ENCODE data around the gene EPHA3. TPM values are rescaled to one million over a fixed set of nuclear protein-coding genes. Genes with fewer than 3 reads are reported as not detected.

The EPHA3 gene
- total RNA-seq, 1 experiment from 2014 or later, result not detected

- Mint-ChIP-seq H3K27ac (ENCODE audit: unreplicated experiment) (no peak overlapping the region), H3K4me3 (ENCODE audit: unreplicated experiment) (no peak overlapping the region), H3K9me3 (ENCODE audit: unreplicated experiment) (no peaks in the 10 kb centered on the region), H3K36me3 (ENCODE audit: insufficient read depth, unreplicated experiment) (no peaks in the 10 kb centered on the region), H3K4me1 (ENCODE audit: low read depth, unreplicated experiment) (no peaks in the 10 kb centered on the region), H3K27me3 (ENCODE audit: insufficient read depth, unreplicated experiment) (no peaks in the 10 kb centered on the region)
- Histone ChIP-seq H3K36me3 (ENCODE audit: control insufficient read depth, insufficient read depth, low read length) (no peaks in the 10 kb centered on the region), H3K9me3 (no peaks in the 10 kb centered on the region), H3K4me3 (ENCODE audit: low read depth, low read length) (no peak overlapping the region), H3K4me1 (no peaks in the 10 kb centered on the region), H3K27me3 (replicated peaks; ENCODE audit: control insufficient read depth, insufficient read depth, low read length) (no peaks in the 10 kb centered on the region)
- no peak for DNase-seq
- ChIA-PET POLR2A (no interaction called here), CTCF (no interaction called here)
- intact Hi-C loops (cut with micrococcal nuclease; ENCODE audit: unreplicated experiment), result no loop called here
- no TSS peak for BruUV-seq (replicated peaks)
- TF ChIP-seq, protein P1, sequence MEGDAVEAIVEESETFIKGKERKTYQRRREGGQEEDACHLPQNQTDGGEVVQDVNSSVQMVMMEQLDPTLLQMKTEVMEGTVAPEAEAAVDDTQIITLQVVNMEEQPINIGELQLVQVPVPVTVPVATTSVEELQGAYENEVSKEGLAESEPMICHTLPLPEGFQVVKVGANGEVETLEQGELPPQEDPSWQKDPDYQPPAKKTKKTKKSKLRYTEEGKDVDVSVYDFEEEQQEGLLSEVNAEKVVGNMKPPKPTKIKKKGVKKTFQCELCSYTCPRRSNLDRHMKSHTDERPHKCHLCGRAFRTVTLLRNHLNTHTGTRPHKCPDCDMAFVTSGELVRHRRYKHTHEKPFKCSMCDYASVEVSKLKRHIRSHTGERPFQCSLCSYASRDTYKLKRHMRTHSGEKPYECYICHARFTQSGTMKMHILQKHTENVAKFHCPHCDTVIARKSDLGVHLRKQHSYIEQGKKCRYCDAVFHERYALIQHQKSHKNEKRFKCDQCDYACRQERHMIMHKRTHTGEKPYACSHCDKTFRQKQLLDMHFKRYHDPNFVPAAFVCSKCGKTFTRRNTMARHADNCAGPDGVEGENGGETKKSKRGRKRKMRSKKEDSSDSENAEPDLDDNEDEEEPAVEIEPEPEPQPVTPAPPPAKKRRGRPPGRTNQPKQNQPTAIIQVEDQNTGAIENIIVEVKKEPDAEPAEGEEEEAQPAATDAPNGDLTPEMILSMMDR (IDR thresholded peaks at IDR 0.05; ENCODE audit: insufficient read depth in 1 of 2, low read depth in 1 of 2, low read length in 1 of 2, severe bottlenecking in 1 of 2, unreplicated experiment in 1 of 2), result no peak
These were observed 149.0 kb downstream of the EPHA3 start for GRCh38 chr3:89256395-89256794.

DNA sequence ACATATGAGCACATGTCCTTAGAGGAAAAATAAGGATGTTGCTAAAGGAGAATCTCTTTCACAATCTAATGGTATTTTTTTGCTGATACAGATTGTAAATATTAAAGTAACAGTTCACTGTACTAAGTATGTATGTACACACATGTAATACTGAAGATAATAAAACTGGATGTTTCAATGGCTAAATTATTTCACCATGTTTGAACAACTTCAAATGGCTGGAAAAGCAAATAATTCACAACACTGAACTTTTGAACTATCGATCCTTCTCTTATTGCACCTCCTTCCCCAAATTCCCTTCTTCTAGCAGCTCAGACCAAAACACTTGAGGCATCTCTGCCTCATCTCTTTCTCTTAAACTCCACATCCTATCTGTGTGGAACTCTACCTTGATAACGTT is 149.5 kb downstream of the EPHA3 start:
- Histone ChIP-seq H3K4me3 (ENCODE audit: low read depth, low read length) (no peak overlapping the region), H3K9me3 (no peaks in the 10 kb centered on the region), H3K27me3 (replicated peaks; ENCODE audit: control insufficient read depth, insufficient read depth, low read length) (no peaks in the 10 kb centered on the region), H3K4me1 (no peaks in the 10 kb centered on the region), H3K36me3 (ENCODE audit: control insufficient read depth, insufficient read depth, low read length) (no peaks in the 10 kb centered on the region)
- Mint-ChIP-seq H3K4me1 (ENCODE audit: low read depth, unreplicated experiment) (no peaks in the 10 kb centered on the region), H3K27ac (ENCODE audit: unreplicated experiment) (no peak overlapping the region), H3K36me3 (ENCODE audit: insufficient read depth, unreplicated experiment) (no peaks in the 10 kb centered on the region), H3K4me3 (ENCODE audit: unreplicated experiment) (no peak overlapping the region), H3K9me3 (ENCODE audit: unreplicated experiment) (no peaks in the 10 kb centered on the region), H3K27me3 (ENCODE audit: insufficient read depth, unreplicated experiment) (no peaks in the 10 kb centered on the region)
- DNase-seq, result no peak
- TF ChIP-seq, protein P1 (IDR thresholded peaks at IDR 0.05; ENCODE audit: insufficient read depth in 1 of 2, low read depth in 1 of 2, low read length in 1 of 2, severe bottlenecking in 1 of 2, unreplicated experiment in 1 of 2), result no peak
- intact Hi-C loops (cut with micrococcal nuclease; ENCODE audit: unreplicated experiment), result no loop called here
- no TSS peak for BruUV-seq (replicated peaks)
- ChIA-PET CTCF (no interaction called here), POLR2A (no interaction called here)

GRCh38 chr3:89260721-89261120 is 153.3 kb downstream of the EPHA3 start:
- DNase-seq, result no peak
- TF ChIP-seq, protein P1 (IDR thresholded peaks at IDR 0.05; ENCODE audit: insufficient read depth in 1 of 2, low read depth in 1 of 2, low read length in 1 of 2, severe bottlenecking in 1 of 2, unreplicated experiment in 1 of 2), result no peak
- no peak overlapping the region for H3K4me3 ChIP-seq (ENCODE audit: low read depth, low read length)
- Mint-ChIP-seq H3K36me3 (ENCODE audit: insufficient read depth, unreplicated experiment) (no peaks in the 10 kb centered on the region), H3K4me3 (ENCODE audit: unreplicated experiment) (no peak overlapping the region), H3K4me1 (ENCODE audit: low read depth, unreplicated experiment) (no peaks in the 10 kb centered on the region), H3K27ac (ENCODE audit: unreplicated experiment) (no peak overlapping the region), H3K27me3 (ENCODE audit: insufficient read depth, unreplicated experiment) (peaks cover 2% of the 10 kb centered on the region), H3K9me3 (ENCODE audit: unreplicated experiment) (no peaks in the 10 kb centered on the region)
- H3K27me3 ChIP-seq (replicated peaks; ENCODE audit: control insufficient read depth, insufficient read depth, low read length), result no peaks in the 10 kb centered on the region
- H3K4me1 ChIP-seq, result no peaks in the 10 kb centered on the region
- BruUV-seq (replicated peaks), result no TSS peak
- ChIA-PET CTCF (no interaction called here), POLR2A (no interaction called here)
- no peaks in the 10 kb centered on the region for H3K36me3 ChIP-seq (ENCODE audit: control insufficient read depth, insufficient read depth, low read length)
- H3K9me3 ChIP-seq, result no peaks in the 10 kb centered on the region
- intact Hi-C loops (cut with micrococcal nuclease; ENCODE audit: unreplicated experiment), result no loop called here
